Measurements from ENCODE around the gene ARF1.
"Not testable (repeated sequence)": the region's sequence is repeated elsewhere in the genome, so short reads cannot be mapped to it uniquely, and the experiment has no call there.

Gene ARF1

GRCh38 chr1:228104526-228105269, 22.2 kb downstream of the ARF1 start:
- DNase-seq = no peak

GRCh38 chr1:228105270-228105995, 22.9 kb downstream of the ARF1 start:
- no peak for DNase-seq

GRCh38 chr1:228105996-228106799, 23.7 kb downstream of the ARF1 start:
- DNase-seq = no peak

DNA sequence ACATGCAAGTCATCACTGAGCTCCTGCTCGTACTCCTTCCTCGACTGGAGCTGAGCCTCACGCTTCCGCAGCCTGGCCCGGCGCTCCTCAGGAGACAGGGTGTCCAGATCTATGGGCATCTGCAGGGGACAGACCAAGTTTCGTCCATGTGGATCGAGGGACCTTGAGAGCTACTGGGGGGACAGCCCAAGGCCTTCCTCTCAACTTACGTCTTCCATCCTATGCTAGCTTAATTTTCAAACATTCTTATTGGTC, 24.2 kb downstream of the ARF1 start:
- DNase-seq = no peak

- DNase-seq = no peak
Observed at GRCh38 chr1:228107636-228108035, 25.1 kb downstream of the ARF1 start.

DNA sequence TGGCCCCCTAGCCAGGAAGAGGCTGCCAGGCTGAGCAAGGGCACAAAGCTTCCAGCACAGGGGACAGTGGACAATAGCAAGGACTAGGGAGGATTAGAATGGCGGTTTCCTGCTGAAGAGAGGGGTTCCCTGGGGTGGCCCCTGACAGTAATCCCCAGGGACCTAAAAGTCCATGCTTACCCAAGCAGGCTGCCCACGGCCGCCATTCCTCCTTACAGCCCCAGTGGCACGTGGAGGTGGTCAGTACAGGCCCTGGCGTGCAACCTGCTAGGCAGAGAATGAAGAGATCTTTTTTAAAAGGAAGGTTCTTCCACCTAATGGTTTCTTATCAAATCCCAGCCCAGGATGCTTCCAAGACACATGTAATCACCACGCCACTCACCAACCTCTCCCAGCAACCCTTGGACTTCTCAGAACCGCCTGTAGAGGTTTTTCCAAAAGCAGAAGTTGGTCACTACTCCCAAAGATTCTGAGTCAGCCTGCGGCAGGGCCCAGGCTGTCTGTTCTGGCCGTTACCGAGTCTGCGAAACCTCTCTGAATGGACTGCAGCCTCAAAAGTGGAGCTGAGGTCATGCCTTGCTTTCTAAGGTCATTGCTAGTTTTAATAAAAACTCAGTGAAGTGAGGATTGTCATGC, 25.7 kb downstream of the ARF1 start:
- no peak for DNase-seq

DNA sequence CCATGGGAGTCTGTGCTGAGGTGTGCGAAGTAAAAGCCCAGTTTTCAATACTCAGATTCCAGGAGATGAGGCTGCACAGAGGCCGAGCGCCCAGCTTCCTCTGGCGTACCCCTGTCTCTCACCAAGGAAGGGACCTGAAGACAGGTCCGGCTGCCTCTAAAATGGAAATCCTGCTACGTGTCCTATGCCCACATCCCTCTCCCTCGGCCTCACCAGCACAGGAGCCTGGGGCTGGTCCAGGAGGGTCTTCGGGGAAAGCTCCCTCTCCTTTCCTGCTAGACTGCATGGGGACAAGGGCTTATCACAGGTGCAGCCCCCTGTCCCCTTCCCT, 26.2 kb downstream of the ARF1 start:
- DNase-seq = no peak

- DNase-seq = peak; percentile 87 to 97
Observed at GRCh38 chr1:228109073-228109961, 26.8 kb downstream of the ARF1 start, which contains the start of gene MRPL55. TSS of gene MRPL55 (minus strand) at chr1:228109299. CDS start at chr1:228108260, 1,039 bp downstream.

DNA sequence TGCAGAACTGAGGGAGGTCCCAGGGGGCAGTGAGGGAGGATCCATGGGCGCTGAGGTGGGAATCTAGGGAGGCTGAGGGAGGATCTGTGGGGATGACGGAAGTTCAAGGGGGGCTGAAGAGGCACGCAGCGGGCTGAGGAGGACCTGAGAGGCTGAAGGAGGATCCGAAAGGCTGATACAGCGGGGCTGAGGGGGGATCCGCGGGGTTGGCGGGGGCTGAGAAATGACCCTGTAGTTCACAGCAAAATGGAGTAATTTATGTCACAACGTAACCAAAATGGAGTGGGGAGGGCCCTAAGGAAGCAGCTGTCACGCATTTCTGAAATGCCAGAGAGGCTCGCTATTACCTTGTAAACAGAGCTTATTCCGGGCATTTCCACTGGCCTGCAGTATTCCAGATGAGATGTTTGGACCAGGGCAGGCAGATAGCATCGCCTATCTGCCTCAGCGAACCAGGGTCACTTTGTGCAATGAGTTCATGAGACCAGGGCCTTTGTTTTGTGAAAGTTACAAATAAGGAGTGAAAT, 27.5 kb downstream of the ARF1 start:
- no peak for DNase-seq

GRCh38 chr1:228110556-228110955, 28.0 kb downstream of the ARF1 start:
- no peak for DNase-seq

DNA sequence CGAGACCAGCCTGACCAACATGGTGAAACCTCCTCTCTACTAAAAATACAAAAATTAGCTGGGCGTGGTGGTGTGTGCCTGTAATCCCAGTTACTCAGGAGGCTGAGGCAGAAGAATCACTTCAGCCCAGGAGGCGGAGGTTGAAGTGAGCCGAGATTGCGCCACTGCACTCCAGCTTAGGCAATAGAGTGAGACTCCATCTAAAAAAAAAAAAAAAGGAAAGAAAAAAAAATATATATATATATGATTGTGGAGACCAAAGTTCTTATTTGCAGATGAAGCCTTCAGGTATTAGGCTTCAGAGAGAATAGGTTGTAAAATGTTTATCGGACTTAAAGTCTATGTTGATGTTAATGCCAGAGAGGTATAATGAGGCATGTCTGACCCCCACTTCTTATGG, 28.8 kb downstream of the ARF1 start:
- DNase-seq = not testable (repeated sequence)

- no peak for DNase-seq
Observed at GRCh38 chr1:228112167-228112566, 29.7 kb downstream of the ARF1 start.

DNA sequence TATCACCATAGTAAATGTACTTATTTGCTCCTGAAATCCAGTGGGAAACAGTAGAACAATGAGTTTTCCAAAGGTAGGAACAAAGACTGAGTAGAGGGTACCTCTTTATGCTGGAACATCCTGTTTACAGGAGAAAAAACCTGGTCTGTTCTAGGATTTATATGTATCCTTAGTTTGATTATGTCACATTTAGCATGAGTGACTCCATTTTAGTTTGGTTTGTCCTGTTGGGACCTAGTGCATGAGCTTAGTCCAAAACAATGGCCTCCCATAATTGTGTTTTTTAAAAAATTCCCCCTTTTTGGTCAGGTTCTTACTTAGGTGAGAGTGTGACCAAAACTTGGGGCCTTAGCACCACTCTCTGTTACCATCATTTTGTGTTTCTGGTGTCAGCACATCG, 30.1 kb downstream of the ARF1 start:
- DNase-seq = no peak

DNA sequence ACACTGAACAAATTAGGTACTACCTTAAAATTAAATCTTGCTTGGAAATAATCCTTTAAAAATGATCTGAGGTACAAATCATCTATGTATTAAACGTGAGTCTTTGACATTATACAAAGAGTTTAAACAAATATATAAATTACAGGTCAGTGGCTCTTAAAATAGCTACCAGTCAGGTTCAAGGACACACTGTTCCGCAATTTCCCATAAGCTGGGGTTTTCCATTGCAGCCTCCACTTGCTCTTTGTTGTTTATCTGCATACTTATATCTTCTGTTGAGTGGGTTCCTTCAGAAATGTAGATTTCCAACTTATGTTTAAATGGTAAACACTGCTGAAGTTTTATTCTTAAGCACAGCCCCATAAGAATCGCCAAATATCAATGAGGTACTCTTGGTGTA, 32.3 kb downstream of the ARF1 start:
- DNase-seq = no peak

- no peak for DNase-seq
Observed at GRCh38 chr1:228117335-228117734, 34.8 kb downstream of the ARF1 start.

DNA sequence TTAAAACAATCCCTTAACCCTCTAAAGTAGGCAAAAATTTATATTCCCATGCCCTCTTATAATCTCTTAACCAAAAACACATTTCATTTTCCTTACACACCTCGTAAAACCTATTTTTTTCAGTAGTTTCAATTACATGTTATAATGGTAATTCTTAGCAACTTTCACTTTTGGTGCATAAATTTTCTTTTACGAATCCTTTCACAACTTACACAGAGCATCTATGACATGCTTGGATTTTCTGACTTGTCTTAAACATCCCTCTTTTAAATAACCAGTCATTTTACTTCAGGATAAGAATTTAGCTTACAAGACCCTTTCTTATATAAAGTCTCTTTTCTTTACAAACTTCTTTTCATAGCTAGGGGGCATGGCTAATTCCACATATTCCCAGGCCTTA, 35.5 kb downstream of the ARF1 start:
- no peak for DNase-seq

DNA sequence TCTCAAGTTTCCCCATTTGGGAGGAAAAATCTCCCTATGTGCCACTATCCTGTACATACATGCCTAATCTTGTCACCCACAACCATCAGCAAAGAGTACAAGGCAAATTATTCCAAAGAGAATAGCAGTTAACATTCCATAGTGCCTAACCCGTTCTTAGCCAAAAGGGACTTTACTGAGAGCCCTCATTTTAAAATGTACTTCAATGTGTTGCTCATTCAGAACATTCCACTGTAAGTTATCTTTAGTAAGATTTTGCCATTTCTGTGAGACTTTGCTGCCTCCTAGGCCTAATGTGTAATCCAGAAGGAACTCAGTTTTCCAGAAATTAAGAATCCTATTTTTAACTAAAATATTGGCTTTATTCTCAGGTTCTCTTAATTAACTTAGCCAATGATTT, 37.8 kb downstream of the ARF1 start:
- DNase-seq = no peak

DNA sequence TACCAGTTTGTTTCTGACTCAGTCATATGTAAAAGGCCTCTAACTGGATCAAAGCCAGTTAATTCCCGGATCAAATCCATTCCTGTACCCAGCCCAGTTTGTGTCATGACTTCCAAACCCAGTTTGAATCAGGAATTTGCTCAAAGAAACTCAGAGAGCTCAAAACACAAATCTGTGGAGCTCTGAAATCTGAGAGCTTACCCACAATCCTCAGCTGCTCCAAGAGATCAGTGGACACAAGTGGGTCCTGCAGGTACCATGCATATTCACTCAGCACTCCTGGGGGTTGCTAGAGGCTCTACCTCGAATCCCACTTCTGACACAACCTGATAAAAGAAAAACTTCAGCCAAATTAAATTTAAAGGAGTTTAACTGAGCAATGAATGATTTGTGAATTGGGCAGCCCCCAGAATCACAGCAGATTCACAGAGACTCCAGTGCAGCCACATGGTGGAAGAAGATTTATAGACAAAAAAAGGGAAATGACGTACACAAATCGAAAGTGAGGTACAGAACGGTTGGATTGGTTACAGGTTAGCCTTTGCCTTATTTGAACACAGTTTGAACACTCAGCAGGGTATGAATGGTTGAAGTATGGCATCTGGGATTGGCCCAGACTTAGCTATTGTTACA, 38.5 kb downstream of the ARF1 start:
- DNase-seq = no peak

DNA sequence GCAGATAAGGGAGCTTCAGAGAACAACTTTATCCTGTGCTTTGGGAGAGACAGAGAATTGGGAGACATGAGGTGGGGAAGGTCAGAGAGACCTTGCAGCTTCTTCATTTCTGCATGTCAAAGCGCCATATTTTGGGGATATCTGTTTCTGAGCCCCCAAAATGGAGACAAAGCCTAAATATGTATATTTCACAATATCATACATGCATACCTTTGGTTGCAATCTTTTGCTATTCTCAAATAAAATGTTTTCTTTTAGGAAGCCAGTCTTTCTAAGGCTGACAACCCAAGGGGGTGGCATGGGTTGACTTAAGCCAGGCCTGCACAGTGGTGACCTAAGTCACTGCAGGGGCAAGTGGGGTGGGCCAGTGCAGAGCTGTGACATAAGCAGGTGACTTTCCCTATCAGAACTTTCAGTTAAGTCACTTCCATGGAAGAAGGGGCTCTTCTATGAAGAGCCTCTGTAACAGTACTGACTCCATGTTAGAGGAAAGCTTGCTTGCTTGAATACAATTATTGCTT, 40.5 kb downstream of the ARF1 start:
- DNase-seq = no peak

DNA sequence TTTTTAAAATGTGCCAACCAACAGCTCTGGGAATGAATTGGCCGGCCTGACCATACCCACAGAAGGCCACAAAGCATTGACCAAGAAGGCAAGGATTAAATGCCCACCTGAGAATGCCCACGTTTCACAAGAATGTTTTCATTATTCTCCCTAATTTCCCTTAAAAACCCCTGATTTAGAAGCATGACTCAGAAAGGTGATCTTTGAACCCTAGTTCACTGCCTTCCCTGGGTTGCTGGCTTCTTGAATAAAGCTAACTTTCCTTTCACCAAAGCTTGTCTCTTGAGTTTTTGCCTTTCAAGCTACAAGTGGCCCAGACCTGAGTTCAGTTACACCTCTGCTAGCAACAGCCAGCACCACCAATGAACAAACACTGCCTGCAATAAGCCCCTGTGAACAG, 41.0 kb downstream of the ARF1 start:
- DNase-seq = no peak

DNA sequence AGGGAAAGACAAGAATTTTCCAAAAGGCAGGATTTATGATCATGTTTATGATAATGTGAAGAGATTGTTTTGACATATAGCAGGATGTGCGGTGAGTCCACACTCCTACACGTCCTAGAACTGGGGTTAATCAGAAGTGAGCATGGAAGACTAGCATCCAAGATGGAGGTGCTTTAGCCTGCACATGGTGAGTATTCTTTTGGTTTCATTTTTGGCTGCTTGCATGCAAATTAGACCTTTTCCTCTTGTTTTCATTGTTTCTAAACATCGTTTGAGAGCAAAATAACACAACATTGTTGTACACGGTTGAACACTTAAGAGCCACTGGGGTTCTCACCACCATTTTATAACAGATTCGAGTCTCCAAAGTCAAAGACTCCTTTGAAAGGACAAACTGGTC, 42.7 kb downstream of the ARF1 start:
- DNase-seq = no peak

GRCh38 chr1:228131766-228132165, 49.3 kb downstream of the ARF1 start:
- no peak for DNase-seq

All from bone marrow (tissue), 2 donors.